Non-pigmented ciliary epithelial cell (primary cell): ENCODE measurements around the gene PRSS56.
"Not testable (repeated sequence)": the region's sequence is repeated elsewhere in the genome, so short reads cannot be mapped to it uniquely, and the experiment has no call there.

Experiments
- DNase-seq: peaks from one replicate; pipeline ENCODE4 v3.0.0-alpha.2; 2010; ENCODE audit warnings: low read depth

Gene PRSS56

DNA sequence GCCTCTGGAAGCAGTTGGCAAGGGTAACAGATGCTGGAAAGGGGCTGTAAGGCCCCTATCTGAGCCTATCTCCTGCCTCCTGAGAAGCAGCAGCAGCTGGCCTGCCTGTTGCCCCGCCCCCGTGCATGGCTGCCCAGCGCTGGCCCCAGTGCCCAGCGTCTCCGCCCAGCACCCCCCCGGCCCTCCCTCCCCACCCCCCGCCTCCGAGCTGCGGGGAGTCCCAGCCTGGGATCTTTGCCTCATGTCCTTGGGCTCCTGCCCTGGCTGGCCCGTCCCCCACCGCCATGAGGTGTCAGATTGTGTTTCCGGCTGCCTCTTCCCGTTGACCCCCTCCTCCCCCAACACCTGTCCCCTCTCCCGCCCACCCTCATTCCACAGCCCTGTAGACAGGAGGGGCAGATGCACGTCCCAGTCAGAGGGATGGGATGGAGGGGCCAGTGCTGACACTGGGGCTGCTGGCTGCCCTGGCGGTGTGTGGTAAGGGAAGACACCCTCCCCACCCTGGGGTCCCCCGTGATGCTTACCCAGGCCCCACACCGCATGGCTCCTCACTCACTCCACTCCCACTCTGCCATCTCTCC, 5.7 kb downstream of the PRSS56 start, which contains the start of gene CHRND:
TSS of gene CHRND (plus strand) at position 370 of the 581 bp plus-strand sequence. CDS start at position 426, 56 bp downstream.
- DNase-seq, result no peak

DNA sequence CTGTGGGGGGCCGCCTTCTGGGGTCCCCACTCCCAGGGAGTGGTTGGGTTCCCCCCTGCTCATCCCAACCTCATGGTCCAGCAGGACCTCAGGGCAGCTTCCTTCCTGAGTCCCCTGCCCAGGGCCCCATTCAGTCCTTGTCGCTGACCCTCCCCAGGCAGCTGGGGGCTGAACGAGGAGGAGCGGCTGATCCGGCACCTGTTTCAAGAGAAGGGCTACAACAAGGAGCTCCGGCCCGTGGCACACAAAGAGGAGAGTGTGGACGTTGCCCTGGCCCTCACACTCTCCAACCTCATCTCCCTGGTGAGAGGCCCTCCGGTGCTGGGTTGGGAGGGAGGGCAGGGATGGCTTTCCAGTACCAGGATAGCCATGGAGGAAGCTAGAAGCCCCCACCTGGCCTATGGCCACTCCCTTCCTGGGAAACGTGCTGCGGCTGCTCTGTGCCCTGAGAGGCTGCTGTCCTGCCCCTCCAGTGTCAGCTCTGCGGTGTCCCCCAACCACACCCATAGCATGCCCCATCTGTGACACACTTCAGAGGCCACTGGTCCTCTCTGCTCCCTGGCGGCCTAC, 6.3 kb downstream of the PRSS56 start:
- DNase-seq, result no peak

DNA sequence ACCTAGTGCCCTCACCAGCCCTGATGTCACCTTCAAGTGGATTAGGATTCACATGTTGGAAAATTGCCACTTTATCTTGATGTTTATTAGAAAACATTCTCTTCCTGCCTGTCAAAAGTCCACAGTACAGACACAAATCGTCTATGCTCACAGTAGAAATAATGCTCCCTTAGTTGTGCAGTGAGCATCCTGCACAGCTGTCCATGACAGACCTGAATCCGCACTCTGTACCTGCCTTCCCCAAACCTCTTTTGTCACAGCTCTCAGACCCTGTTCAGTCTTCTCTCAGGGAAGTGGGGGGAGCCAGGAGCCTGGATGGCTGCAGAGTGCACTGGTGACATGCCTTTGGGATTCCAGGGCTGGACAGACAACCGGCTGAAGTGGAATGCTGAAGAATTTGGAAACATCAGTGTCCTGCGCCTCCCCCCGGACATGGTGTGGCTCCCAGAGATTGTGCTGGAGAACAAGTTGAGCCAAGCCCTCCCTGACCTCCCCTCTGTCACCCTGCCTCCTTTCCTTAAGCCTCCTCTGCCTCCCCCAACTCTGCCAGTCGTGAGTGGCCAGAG, 7.8 kb downstream of the PRSS56 start:
- no peak for DNase-seq

DNA sequence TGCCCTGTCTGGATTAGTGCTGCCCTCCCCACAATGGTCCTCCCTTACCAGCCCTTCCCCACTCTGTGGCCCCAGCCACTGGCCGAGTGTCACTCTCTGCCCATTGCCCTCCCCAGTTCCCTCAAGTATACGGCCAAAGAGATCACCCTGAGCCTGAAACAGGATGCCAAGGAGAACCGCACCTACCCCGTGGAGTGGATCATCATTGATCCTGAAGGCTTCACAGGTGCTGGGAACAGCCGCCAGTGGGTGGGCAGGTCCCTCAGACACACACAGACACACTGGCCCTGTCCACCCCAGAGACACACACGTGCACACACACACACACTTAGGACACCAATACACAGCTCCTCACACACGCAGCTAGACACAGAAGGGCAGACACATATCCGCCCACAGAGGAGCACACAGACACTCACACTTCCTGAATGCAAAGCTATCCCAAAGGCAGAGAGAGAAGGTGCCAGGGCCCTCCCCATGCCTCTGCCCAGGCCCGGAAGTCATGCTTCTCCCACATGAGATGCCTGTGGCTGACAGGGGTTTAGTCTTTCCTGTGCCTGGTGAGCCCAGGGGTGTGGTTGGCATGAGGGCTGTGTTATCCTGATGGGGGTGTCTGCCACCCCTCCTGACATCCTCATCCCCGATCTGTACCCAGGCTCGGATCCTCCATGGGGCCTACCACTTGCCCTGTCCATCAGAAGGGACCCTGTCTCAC, 8.7 kb downstream of the PRSS56 start:
- no peak for DNase-seq

DNA sequence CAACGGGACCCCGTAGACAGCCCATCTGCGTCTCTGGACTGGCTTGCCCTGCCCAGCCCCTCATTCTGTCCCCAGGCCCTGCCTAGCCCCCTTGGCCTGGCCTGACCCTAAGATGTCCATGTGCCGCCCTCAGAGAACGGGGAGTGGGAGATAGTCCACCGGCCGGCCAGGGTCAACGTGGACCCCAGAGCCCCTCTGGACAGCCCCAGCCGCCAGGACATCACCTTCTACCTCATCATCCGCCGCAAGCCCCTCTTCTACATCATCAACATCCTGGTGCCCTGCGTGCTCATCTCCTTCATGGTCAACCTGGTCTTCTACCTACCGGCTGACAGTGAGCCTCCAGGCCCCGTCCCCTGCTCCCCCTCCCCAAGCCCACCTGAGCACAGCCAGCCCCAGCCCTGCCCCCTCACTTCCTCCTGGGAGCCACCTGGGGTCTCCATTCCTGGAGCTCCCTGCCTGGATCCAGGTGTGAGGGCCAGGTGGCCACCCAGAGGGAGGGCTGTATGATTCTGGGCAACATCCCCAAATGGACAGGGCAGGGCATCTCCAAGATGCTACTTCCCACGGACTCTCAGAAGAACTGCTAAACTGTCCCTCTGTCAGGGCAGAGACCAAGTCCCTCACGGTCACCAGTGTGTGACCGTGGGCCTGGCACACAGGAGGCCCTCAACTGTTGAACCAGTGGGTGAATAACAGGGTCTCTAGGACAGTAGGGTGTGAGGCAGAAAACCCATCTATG, 9.8 kb downstream of the PRSS56 start:
- no peak for DNase-seq

DNA sequence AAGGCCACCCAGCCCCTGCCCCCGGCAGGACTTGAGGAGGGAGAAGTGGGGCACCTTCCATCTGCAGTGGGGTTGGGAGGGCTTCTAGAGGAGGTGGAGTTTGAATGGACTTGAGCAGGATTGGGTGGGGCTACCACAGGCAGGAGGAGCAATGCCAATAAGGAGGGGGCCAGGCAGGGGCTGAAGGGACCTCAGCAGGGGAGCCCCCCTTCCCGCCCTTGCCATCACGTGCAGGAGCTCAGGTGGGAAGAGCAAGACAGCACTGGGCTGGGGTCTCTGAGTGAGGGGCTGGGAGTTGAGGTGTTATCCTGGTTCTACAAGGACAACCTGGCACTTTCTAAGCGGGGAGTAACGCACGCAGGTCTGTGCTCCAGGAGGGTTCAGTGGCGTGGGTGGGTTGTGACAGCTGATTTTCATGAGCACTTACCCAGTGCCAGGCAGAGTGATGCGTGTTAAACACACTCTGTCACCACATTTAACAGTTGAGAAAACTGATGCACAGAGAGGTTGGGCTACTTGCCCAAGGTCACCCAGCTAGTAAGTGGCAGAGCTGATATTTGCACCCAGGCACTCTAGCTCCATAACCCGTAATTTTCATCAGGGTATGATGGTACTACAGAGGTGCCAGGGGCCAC, 10.6 kb downstream of the PRSS56 start:
- no peak for DNase-seq

DNA sequence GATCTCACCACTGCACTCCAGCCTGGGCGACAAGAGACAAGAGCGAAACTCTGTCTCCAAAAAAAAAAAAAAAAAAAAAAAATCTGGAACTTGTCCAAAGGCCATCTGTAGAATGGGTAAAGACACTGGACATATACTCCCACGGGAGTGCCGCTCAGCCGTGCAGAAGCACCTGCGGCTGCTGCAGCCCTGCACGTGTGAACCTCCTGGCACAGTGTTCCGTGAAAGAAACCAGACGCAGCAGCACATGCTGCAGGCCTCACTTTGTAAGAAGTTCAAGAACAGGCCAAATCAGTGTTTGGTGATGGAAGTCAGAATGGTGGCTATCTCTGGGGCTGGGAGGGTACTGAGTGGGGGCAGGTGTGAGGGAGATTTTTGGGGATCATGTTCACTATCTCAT, 12.2 kb downstream of the PRSS56 start:
- DNase-seq, result no peak

DNA sequence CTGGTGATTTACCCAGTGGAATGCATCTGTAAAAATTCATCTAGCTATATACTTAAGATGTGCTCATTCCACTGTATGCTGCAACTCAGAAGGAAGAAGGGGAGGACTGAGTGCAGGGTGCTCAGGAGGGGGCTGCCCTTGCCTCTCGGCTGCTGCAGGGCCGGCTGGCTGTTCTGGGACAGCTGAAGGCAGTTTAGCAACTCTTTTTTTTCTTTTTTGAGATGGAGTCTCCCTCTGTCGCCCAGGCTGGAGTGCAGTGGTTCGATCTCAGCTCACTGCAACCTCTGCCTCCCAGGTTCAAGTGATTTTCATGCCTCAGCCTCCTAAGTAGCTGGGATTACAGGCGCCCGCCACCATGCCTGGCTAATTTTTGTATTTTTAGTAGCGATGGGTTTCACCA, 12.6 kb downstream of the PRSS56 start:
- not testable (repeated sequence) for DNase-seq

DNA sequence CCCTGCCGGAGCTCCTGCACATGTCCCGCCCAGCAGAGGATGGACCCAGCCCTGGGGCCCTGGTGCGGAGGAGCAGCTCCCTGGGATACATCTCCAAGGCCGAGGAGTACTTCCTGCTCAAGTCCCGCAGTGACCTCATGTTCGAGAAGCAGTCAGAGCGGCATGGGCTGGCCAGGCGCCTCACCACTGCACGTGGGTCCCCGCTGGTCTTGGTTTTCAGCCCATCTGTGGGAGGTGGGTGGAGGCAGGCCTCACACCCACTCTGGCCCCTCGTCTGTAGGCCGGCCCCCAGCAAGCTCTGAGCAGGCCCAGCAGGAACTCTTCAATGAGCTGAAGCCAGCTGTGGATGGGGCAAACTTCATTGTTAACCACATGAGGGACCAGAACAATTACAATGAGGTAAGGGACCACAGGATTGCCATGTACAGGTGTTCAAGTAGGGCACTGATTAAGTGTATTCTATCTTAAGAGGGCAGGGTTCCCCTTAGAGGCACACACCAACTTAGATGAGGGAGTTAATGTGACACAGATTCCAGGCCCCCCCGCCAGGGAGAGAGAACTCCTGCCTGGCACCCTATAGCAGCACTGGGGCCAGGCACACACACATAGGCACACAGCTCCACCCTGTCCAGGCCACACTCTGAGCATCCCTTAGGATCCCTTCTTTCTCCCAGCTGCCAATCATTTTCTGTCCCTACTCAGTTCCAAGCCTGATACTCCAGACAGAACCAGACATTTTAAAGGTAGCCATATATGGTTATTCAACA, 13.9 kb downstream of the PRSS56 start:
- no peak for DNase-seq

DNA sequence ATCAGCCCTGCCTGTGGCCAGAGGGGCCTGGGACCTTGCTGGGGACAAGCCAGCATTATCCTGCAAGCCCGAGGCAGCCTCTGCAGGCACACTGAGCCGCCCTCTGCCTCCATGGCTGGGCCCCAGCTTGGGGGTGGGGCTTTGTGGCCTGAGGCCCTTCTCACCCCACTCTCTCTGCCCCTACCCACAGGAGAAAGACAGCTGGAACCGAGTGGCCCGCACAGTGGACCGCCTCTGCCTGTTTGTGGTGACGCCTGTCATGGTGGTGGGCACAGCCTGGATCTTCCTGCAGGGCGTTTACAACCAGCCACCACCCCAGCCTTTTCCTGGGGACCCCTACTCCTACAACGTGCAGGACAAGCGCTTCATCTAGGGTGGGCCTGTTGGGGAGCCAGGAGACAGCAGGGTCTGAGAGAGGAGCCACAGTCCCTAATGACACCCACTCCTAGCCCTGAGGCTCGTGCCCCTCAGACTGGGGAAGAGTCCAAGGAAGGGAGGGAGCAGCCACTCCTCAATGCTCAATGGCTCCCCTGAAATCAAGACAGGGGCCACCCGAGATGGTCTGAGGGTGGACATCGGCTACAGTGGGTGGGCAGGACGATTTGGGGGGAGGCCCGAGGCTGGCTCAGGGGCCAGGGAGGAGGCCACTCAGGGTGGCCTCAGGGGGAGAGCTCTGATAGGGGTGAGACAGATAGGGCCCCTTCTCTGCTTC, 14.9 kb downstream of the PRSS56 start:
- DNase-seq, result no peak

DNA sequence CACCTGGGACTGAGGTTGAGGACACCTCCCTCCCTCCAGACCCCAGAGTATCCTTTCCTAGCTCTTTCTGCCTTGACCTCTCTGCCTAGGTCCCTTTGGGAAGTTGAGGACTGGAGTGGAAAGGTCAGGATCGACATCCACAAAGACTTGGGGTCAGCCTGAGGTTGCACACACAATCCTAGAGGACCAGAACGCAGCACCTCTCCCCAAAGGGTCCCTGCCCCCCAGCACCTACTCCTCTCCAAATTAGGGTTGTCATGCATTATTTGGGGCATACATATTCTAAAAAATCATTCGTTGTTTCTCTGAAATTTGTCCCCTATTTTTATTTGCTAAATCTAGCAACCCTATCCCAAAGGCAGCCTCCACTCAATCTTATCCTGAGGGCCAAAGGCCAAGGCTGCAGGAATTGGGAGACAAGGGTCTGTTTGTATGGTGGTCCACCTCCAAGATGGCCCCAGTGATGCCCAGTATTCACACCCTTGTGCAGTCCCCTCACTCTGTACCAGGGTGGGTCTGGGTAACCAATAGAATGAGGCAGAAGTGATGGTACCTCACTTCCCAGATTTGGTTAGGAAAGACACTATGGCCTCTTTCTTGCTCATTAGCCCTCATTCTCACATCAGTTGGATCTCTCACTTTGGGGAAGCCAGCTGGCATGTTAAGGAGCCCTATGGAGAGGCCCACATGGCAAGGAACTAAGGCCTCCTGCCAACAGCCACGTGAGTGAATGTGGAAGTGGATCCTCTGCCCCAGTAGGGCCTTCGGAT, 15.8 kb downstream of the PRSS56 start:
- no peak for DNase-seq

DNA sequence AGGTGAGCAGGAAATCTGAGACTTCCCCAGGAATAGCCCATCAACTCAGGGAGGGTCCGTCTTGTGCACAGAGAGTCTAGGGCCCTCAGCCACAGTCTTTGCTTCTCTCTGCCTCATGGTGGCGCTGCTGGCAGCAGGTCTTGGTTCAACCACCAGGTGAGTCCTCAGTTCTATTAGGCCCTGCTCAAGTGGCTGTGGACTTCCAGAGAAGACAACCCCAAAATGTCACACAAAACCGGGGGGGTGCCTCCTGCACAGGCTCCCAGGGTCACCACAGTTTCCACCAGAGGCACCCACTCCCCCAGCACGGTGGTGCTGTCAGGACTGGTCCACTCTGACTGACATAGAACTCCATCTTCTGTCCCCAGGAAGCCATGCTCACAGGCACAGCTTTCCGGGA, 16.9 kb downstream of the PRSS56 start:
- DNase-seq, result no peak

DNA sequence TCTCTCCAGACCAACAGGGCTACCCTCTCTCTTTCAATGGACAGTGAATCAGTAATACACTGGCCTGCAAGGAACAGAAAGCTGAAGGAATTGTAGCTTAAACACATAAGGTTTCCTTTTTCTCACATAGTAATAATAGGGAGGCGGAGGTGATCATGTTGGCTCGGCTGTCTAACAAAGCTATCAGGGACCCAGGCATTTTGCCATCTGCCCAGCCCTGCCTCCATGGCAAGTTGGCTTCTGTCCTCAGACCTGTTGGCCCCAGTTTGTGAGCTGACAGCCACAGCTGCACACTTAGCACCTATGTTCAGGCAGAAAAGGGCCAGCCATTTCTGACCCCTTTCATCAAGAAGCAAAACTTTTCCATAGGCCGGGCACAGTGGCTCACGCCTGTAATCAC, 17.3 kb downstream of the PRSS56 start:
- DNase-seq, result no peak

DNA sequence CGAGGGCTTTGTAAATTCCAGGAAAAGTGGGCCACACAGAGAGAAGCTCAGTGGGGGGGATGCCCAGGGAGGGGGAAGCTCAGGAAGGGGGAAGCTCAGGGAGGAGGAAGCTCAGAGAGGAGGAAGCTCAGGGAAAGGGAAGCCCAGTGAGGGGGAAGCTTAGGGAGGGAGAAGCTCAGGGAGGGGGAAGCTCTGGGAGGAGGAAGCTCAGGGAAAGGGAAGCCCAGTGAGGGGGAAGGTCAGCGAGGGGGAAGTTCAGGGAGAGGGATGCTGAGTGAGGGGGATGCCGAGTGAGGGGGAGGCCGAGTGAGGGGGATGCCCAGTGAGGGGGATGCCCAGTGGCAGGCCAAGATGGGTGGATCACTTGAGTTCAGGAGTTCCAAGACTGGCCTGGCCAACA, 18.5 kb downstream of the PRSS56 start:
- no peak for DNase-seq

DNA sequence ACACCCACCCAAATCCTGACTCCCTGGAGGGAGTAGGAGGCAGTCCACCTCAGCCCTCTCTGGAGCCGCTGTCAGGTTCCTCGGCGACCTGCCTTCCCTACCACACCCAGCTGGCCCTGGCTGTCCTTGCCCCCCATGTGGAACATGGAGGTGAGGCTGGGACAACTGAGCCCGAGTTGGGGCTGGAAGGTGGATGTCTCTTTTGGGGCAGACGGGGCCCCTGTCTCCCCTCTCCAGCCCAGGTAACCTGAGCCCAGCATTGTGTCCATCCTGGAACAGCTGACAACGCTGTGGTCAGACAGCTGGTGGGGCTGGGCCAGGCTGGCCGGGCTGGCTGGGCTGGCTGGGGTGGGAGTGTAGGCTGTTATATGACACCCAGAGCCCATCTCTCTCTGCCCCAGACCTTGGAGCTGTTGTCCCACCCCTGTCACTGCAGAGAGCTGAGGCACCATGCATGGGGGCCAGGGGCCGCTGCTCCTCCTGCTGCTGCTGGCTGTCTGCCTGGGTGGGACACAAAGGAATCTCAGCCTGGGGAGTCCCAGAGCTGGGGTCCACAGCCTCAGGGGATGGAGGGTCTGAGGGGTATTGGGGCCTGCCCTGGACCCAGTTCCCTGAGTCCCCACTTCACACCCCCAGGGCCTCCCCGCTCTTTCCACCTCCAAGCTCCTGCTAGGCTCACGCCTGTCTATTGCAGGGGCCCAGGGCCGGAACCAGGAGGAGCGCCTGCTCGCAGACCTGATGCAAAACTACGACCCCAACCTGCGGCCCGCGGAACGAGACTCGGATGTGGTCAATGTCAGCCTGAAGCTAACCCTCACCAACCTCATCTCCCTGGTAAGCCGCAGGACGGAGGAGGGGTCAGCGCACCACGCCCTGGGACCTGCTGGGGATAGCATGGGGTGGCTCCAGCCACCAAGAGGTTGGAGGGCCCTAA, 19.4 kb downstream of the PRSS56 start, which contains the start of gene CHRNG:
TSS of gene CHRNG (plus strand) at position 395 of the 934 bp plus-strand sequence. CDS start at position 451, 56 bp downstream.
- no peak for DNase-seq

DNA sequence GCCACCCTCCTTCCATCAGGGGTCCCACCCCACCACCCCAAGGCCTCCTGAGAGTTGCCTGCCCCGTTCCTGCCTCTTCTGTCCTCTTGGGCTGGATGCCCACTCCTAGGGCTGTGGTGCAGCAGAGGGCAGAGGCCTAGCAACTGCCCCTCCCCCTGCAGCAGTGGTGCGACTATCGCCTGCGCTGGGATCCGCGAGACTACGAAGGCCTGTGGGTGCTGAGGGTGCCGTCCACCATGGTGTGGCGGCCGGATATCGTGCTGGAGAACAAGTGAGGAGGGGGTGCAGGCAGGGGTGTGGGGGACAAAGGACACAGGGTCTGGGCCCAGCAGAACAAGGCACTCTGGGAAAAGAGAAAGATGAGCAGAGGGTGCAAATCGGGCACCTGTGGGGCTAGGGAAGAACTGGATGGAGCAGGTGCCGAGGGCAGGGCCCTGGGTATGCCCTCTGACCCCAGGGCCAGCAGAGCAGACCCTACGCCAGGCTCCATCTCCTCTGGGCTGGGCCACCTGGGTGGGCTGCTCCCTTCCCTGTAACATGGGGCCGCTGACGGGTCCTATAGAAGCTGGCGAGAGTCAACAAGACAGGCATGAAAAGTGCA, 20.4 kb downstream of the PRSS56 start:
- no peak for DNase-seq

DNA sequence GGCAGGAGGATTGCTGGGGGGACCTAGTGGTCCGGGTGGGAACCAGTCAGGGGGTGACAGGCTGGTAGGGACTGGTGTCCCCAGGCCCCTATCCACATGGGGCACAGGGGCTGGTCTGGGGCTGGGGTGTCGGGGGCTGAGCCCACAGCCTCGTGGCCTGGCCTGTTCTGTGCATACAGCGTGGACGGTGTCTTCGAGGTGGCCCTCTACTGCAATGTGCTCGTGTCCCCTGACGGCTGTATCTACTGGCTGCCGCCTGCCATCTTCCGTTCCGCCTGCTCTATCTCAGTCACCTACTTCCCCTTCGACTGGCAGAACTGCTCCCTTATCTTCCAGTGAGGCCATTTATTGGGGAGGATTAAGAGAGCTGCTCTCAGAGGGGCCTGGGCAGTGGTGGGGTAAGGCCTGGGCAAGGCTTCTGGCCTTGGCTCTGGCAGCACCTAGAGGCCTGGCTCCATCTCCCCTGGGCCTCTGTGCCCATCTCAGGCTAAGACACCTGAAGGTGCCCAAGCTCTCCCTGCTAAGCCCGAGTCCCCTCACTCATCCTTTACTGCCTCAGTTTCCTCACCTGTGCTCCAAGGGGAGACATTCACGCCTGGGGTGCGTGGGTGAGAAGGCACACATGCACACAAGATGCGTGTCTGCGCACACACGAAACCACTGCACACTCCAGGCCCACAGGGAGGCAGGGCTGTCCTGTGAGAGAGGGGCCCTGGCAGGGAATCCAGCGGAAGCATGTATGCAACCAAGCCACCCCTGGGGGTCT, 21.2 kb downstream of the PRSS56 start:
- no peak for DNase-seq
